H1 (cell line): ENCODE results near the gene GJD2. TPM values are rescaled to one million over a fixed set of nuclear protein-coding genes. Genes with fewer than 3 reads are reported as not detected.

Experiments
- CTCF ChIA-PET: fragments of 300-600 bp; sonication (Branson Sonifier 250); formaldehyde crosslinking; loops from one replicate; lab custom pipeline; 2021; ENCODE audit not compliant: partially characterized antibody; lab: Charles Lee
- POLR2A ChIA-PET: fragments of 300-600 bp; sonication (Branson Sonifier 250); formaldehyde crosslinking; loops from one replicate; lab custom pipeline; 2021; ENCODE audit warnings: inconsistent platforms; ENCODE audit not compliant: partially characterized antibody; lab: Charles Lee
- DNase-seq, 2 experiments: peaks; one replicate each; pipeline versions ENCODE4 v3.0.0 to v3.0.0-alpha.2; 2010 to 2022; ENCODE audit warnings: low spot score in 2 of 2, low read depth in 1 of 2, mixed read lengths in 1 of 2
- FAIRE-seq: peaks from 2 replicates; lab custom pipeline; 2011; peaks lifted over from hg19 to GRCh38; lab: Jason Lieb, UNC
- H2AFZ ChIP-seq: 2 replicates; pipeline ENCODE4 v1.8.1; 2012; ENCODE audit warnings: low read length, inconsistent platforms
- H2AK5ac ChIP-seq: 2 replicates; pipeline ENCODE4 v1.6.1; 2013; ENCODE audit warnings: low read depth, low read length
- H2BK120ac ChIP-seq: replicated peaks from 2 replicates; pipeline ENCODE3; 2013; ENCODE audit warnings: low read depth, low read length, inconsistent platforms
- H2BK12ac ChIP-seq: 2 replicates; pipeline ENCODE4 v1.6.1; 2013; ENCODE audit warnings: low read depth, low read length
- H2BK15ac ChIP-seq: 2 replicates; pipeline ENCODE4 v1.6.1; 2013; ENCODE audit warnings: low read length
- H2BK20ac ChIP-seq: 2 replicates; pipeline ENCODE4 v1.6.1; 2013; ENCODE audit warnings: low read length
- H2BK5ac ChIP-seq: 2 replicates; pipeline ENCODE4 v1.6.1; 2013; ENCODE audit warnings: low read depth, low read length
- H3K14ac ChIP-seq: 2 replicates; pipeline ENCODE4 v1.6.1; 2013; ENCODE audit warnings: inconsistent platforms; ENCODE audit not compliant: insufficient read length
- H3K18ac ChIP-seq: 2 replicates; pipeline ENCODE4 v1.6.1; 2013; ENCODE audit warnings: low read length; ENCODE audit errors: extremely low read depth
- H3K23ac ChIP-seq: 2 replicates; pipeline ENCODE4 v1.6.1; 2013; ENCODE audit warnings: inconsistent platforms; ENCODE audit not compliant: insufficient read length
- H3K23me2 ChIP-seq: 2 replicates; pipeline ENCODE4 v1.6.1; 2013; ENCODE audit warnings: low read depth, low read length
- H3K27ac ChIP-seq: 2 replicates; pipeline ENCODE4 v1.6.1; 2011; ENCODE audit warnings: low read depth, low read length, inconsistent platforms
- H3K27me3 ChIP-seq, 4 experiments: replicated peaks in 1 of 4; 1 replicate in 1 of 4; 2 replicates in 3 of 4; pipeline versions ENCODE4 v1.6.1 to v1.8.1; 2011 to 2013; ENCODE audit warnings: low read length in 3 of 4, mild to moderate bottlenecking in 3 of 4, inconsistent platforms in 2 of 4, mixed read lengths in 2 of 4, moderate library complexity in 1 of 4; ENCODE audit not compliant: control insufficient read depth in 3 of 4, insufficient read depth in 3 of 4; ENCODE audit errors: extremely low read depth in 1 of 4
- H3K36me3 ChIP-seq, 4 experiments: 2 replicates each; pipeline versions ENCODE4 v1.6.1 to v1.8.1; 2011 to 2013; ENCODE audit warnings: mild to moderate bottlenecking in 4 of 4, low read length in 3 of 4, moderate library complexity in 2 of 4, control low read depth in 1 of 4, inconsistent platforms in 1 of 4; ENCODE audit not compliant: insufficient read depth in 4 of 4, control insufficient read depth in 2 of 4
- H3K4ac ChIP-seq: replicated peaks from 2 replicates; pipeline ENCODE3; 2013; ENCODE audit warnings: low read length, low read depth, mixed read lengths, inconsistent platforms; ENCODE audit not compliant: insufficient read length
- H3K4me1 ChIP-seq, 4 experiments: replicated peaks in 1 of 4; 1 replicate in 1 of 4; 2 replicates in 3 of 4; pipeline versions ENCODE4 v1.6.1 to v1.8.1; 2011 to 2013; ENCODE audit warnings: low read length in 3 of 4, inconsistent platforms in 2 of 4, mixed read lengths in 1 of 4; ENCODE audit not compliant: insufficient read depth in 4 of 4, control insufficient read depth in 3 of 4
- H3K4me2 ChIP-seq, 2 experiments: 2 replicates each; pipeline versions ENCODE4 v1.6.1 to v1.8.1; 2011 to 2013; ENCODE audit warnings: low read depth in 2 of 2, low read length in 2 of 2, control low read depth in 1 of 2, inconsistent platforms in 1 of 2, mild to moderate bottlenecking in 1 of 2; ENCODE audit not compliant: insufficient read depth in 1 of 2
- H3K4me3 ChIP-seq, 4 experiments: fragments of 200-600, 300-600 bp in 1 of 4; sonication (generic), shearing (Covaris generic), sonication (Bioruptor Twin) in 1 of 4; 2 replicates each; pipeline versions ENCODE4 v1.5.1 to v1.8.1; 2011 to 2016; ENCODE audit warnings: low read length in 4 of 4, low read depth in 3 of 4, control low read depth in 2 of 4, inconsistent platforms in 2 of 4, mild to moderate bottlenecking in 2 of 4, mixed read lengths in 1 of 4, moderate library complexity in 1 of 4; ENCODE audit not compliant: insufficient read depth in 2 of 4; ENCODE audit errors: extremely low read depth in 1 of 4
- H3K56ac ChIP-seq: replicated peaks from 2 replicates; pipeline ENCODE3; 2013; ENCODE audit warnings: low read depth, mild to moderate bottlenecking, mixed read lengths, low read length, inconsistent platforms; ENCODE audit not compliant: insufficient read length
- H3K79me1 ChIP-seq: 2 replicates; pipeline ENCODE4 v1.6.1; 2013; ENCODE audit warnings: low read depth, low read length, control low read depth
- H3K79me2 ChIP-seq, 2 experiments: 2 replicates each; pipeline versions ENCODE4 v1.6.1 to v1.8.1; 2012 to 2013; ENCODE audit warnings: low read length in 2 of 2, mild to moderate bottlenecking in 2 of 2, inconsistent platforms in 1 of 2; ENCODE audit not compliant: insufficient read depth in 2 of 2, control insufficient read depth in 1 of 2
- H3K9ac ChIP-seq, 4 experiments: replicated peaks in 1 of 4; 1 replicate in 1 of 4; 2 replicates in 3 of 4; pipeline versions ENCODE4 v1.6.1 to v1.8.1; 2011 to 2013; ENCODE audit warnings: low read depth in 3 of 4, low read length in 3 of 4, control low read depth in 2 of 4, mild to moderate bottlenecking in 2 of 4, moderate library complexity in 2 of 4, inconsistent platforms in 1 of 4; ENCODE audit errors: extremely low read depth in 1 of 4
- H3K9me3 ChIP-seq, 2 experiments: 2 replicates each; pipeline versions ENCODE4 v1.6.1 to v1.8.1; 2012 to 2013; ENCODE audit warnings: mild to moderate bottlenecking in 2 of 2, moderate library complexity in 2 of 2, control low read depth in 1 of 2, inconsistent platforms in 1 of 2, low read depth in 1 of 2, low read length in 1 of 2, mixed read lengths in 1 of 2; ENCODE audit not compliant: insufficient read depth in 2 of 2
- H4K20me1 ChIP-seq, 2 experiments: replicated peaks in 1 of 2; 2 replicates each; pipeline versions ENCODE3 to v1.8.1; 2011 to 2013; ENCODE audit warnings: inconsistent platforms in 2 of 2, low read length in 2 of 2, mild to moderate bottlenecking in 1 of 2; ENCODE audit not compliant: insufficient read depth in 2 of 2, control insufficient read depth in 1 of 2
- H4K5ac ChIP-seq: 2 replicates; pipeline ENCODE4 v1.6.1; 2013; ENCODE audit warnings: low read length, low read depth, mixed read lengths, inconsistent platforms; ENCODE audit not compliant: insufficient read length
- H4K8ac ChIP-seq: 2 replicates; pipeline ENCODE4 v1.8.0; 2013; ENCODE audit warnings: mild to moderate bottlenecking, moderate library complexity, low read length, inconsistent platforms; ENCODE audit not compliant: insufficient read depth; ENCODE audit errors: extremely low read depth
- H4K91ac ChIP-seq: replicated peaks from 2 replicates; pipeline ENCODE3; 2013; ENCODE audit warnings: low read length, mixed read lengths, inconsistent platforms; ENCODE audit not compliant: insufficient read length
- BRCA1 ChIP-seq: IDR thresholded peaks from 2 replicates; pipeline ENCODE4 v1.6.1; 2012; ENCODE audit warnings: low read depth, low read length, improper control_type of control experiment
- CHD2 ChIP-seq: IDR thresholded peaks from 2 replicates; pipeline ENCODE4 v1.6.1; 2012; ENCODE audit warnings: low read length, improper control_type of control experiment
- CTBP2 ChIP-seq: IDR thresholded peaks from 2 replicates; pipeline ENCODE4 v1.7.0; 2011; ENCODE audit warnings: borderline replicate concordance, mild to moderate bottlenecking, moderate library complexity, mixed read lengths, low read length; ENCODE audit not compliant: insufficient read depth, insufficient read length
- HDAC2 ChIP-seq, 2 experiments: fragments of 300-600 bp in 1 of 2; sonication (generic) in 1 of 2; IDR thresholded peaks; 2 replicates each; pipeline ENCODE4 v1.6.1; 2011 to 2012; ENCODE audit warnings: low read depth in 2 of 2, low read length in 2 of 2, mild to moderate bottlenecking in 2 of 2, moderate library complexity in 2 of 2, borderline replicate concordance in 1 of 2, inconsistent platforms in 1 of 2
- KDM5A ChIP-seq: fragments of 200-600 bp; IDR thresholded peaks from 2 replicates; pipeline ENCODE4 v1.7.1; 2012; ENCODE audit warnings: mild to moderate bottlenecking, low read length, inconsistent platforms, mixed read lengths
- RAD21 ChIP-seq, 2 experiments: IDR thresholded peaks in 1 of 2; conservative IDR thresholded peaks in 1 of 2; 2 replicates each; pipeline ENCODE4 v1.6.1; 2011; ENCODE audit warnings: low read depth in 2 of 2, low read length in 2 of 2, improper control_type of control experiment in 1 of 2, inconsistent platforms in 1 of 2, mild to moderate bottlenecking in 1 of 2, moderate library complexity in 1 of 2
- RBBP5 ChIP-seq: IDR thresholded peaks from 2 replicates; pipeline ENCODE4 v1.7.1; 2012; ENCODE audit warnings: low read depth, mild to moderate bottlenecking, inconsistent platforms, low read length, moderate library complexity, borderline replicate concordance
- RXRA ChIP-seq: IDR thresholded peaks from 2 replicates; pipeline ENCODE4 v1.6.1; 2011; ENCODE audit warnings: low read depth, mild to moderate bottlenecking, low read length, moderate library complexity; ENCODE audit not compliant: insufficient read depth
- SAP30 ChIP-seq: fragments of 300-600 bp; sonication (generic); IDR thresholded peaks from 2 replicates; pipeline ENCODE4 v1.7.1; 2012; ENCODE audit warnings: low read length, moderate library complexity, mild to moderate bottlenecking, inconsistent platforms; ENCODE audit not compliant: insufficient read depth, insufficient replicate concordance
- SRF ChIP-seq: IDR thresholded peaks from 2 replicates; pipeline ENCODE4 v1.6.1; 2011; ENCODE audit warnings: mild to moderate bottlenecking, low read depth, low read length, moderate library complexity
- SUZ12 ChIP-seq: fragments of 200-600 bp; sonication (generic); IDR thresholded peaks from 2 replicates; pipeline ENCODE4 v1.6.1; 2012; ENCODE audit warnings: mild to moderate bottlenecking, inconsistent platforms, low read length, moderate library complexity, mixed read lengths
- WGBS, 2 experiments: shearing (Covaris generic) in 1 of 2; methylation state at CpG; one replicate each; pipeline versions ENCODE4 v1.1.6 to v1.1.7; 2013 to 2015; ENCODE audit warnings: low lambda C conversion rate in 2 of 2, mixed read lengths in 2 of 2, inconsistent platforms in 1 of 2, low coverage in 1 of 2, missing lambda C conversion rate in 1 of 2; ENCODE audit not compliant: insufficient replicate concordance in 2 of 2, insufficient coverage in 1 of 2, insufficient read length in 1 of 2; ENCODE audit errors: extremely low coverage in 1 of 2, missing lambda C conversion rate in 1 of 2; 5-methylcytosine and 5-hydroxymethylcytosine counted together
- polyA plus RNA-seq, 7 experiments: library from polyadenylated mRNA; depleted of rRNA in 3 of 7; stranded (reverse) in 5 of 7; unstranded in 2 of 7; fragments of >200 nt in 5 of 7; fragments of 200-250 nt in 2 of 7; gene quantifications; 1 replicate in 5 of 7; 2 replicates in 1 of 7; 4 replicates in 1 of 7; pipeline versions ENCODE4 v1.2.1 to v1.2.3, GENCODE V29; 2011 to 2013; ENCODE audit warnings: missing spikeins in 2 of 7, mixed read lengths in 2 of 7
- total RNA-seq: library from RNA; stranded (reverse); fragmentation: NEBNext Ultra II Directional; extraction: Animal tissue kit (Norgen Biotek cat#: 25700); gene quantifications from 2 replicates; pipeline ENCODE4 v1.2.1, GENCODE V29; 2021
- TF ChIP-seq, protein P1 (sequence below): IDR thresholded peaks from 2 replicates; pipeline ENCODE4 v1.6.1; 2012; ENCODE audit warnings: inconsistent platforms

The GJD2 gene
- total and polyA plus RNA-seq, 2 of the 8 experiments (the other 6 are each of a cell fraction or from before 2014, with no cell fraction given): 0.39 to 0.54 TPM

- WGBS, 2 experiments: 89% methylated on average over 2 of the region's 2 CpGs; no CpG with 5 or more reads in 1 of the 2 experiments
- CTCF ChIA-PET: interaction anchor here (0.6 to 2.3 kb wide), 3 partner anchors 16 to 258 kb away, joined by 3 to 8 read pairs (median 4); no protein-coding TSS in a partner anchor
- Histone ChIP-seq H3K23me2 (peaks cover 4% of the 10 kb centered on the region; the same call in 1 of the 2 replicates), H2AFZ (no peak overlapping the region), H3K23ac (no peak overlapping the region), H3K27me3 (peaks cover 8 to 23% (median 15%) of the 10 kb centered on the region in 4 experiments), H4K5ac (no peak overlapping the region), H4K91ac (no peak overlapping the region), H3K36me3 (no peaks in the 10 kb centered on the region), H4K8ac (no peak overlapping the region), H2BK12ac (no peak overlapping the region), H3K79me2 (no peaks in the 10 kb centered on the region), H3K9me3 (no peaks in the 10 kb centered on the region), H3K14ac (no peak overlapping the region), H3K9ac (no peak overlapping the region), H2BK5ac (no peak overlapping the region), H4K20me1 (no peaks in the 10 kb centered on the region), H2BK20ac (no peak overlapping the region), H3K4ac (no peak overlapping the region), H3K79me1 (no peaks in the 10 kb centered on the region), H2BK15ac (no peak overlapping the region), H3K4me2 (no peak overlapping the region), H3K27ac (no peak overlapping the region), H2AK5ac (no peak overlapping the region), H3K56ac (no peak overlapping the region), H2BK120ac (no peak overlapping the region), H3K18ac (no peak overlapping the region), H3K4me3 (no peak overlapping the region), H3K4me1 (peaks cover 0 to 6% (median 2%) of the 10 kb centered on the region in 4 experiments; a peak in 3 of 7 replicates)
- POLR2A ChIA-PET: interaction anchor here (0.9 kb wide), 1 partner anchor 31 kb away, joined by 3 read pairs; no protein-coding TSS in a partner anchor
- DNase-seq (no peak), FAIRE-seq (no peak)
- TF ChIP-seq CTBP2 (no peak), SUZ12 (no peak), SAP30 (no peak), RBBP5 (no peak), SRF (no peak), BRCA1 (no peak), KDM5A (no peak), CHD2 (no peak), HDAC2 (IDR thresholded peaks at IDR 0.05; ENCODE audit: borderline replicate concordance in 1 of 2, low read depth in 2 of 2, low read length in 2 of 2) (no peak), RXRA (no peak), RAD21 (IDR thresholded peaks at IDR 0.05 in 1 of 2, conservative IDR thresholded peaks at IDR 0.05 in 1 of 2; ENCODE audit: low read depth in 2 of 2, low read length in 2 of 2) (no peak)
- TF ChIP-seq, protein P1, sequence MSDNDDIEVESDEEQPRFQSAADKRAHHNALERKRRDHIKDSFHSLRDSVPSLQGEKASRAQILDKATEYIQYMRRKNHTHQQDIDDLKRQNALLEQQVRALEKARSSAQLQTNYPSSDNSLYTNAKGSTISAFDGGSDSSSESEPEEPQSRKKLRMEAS: no peak
Measured at GRCh38 chr15:34759992-34760391, 5.2 kb upstream of the GJD2 start.
